COR-L47 (cell line): ENCODE measurements around the gene NCF2.

Experiments
- DNase-seq: peaks from one replicate; lab custom pipeline; 2025; lab: John Stamatoyannopoulos, UW

NCF2 gene

GRCh38 chr1:183611021-183611420 is 20.8 kb upstream of the NCF2 start:
- no peak for DNase-seq

GRCh38 chr1:183609759-183610452 is 19.6 kb upstream of the NCF2 start:
- DNase-seq, result peak; percentile 57

GRCh38 chr1:183609313-183609712 is 19.1 kb upstream of the NCF2 start:
- no peak for DNase-seq

GRCh38 chr1:183607322-183607980 is 17.2 kb upstream of the NCF2 start:
- DNase-seq, result no peak

- DNase-seq, result no peak
Observed at GRCh38 chr1:183605904-183606303, 15.6 kb upstream of the NCF2 start.

- no peak for DNase-seq
Observed at GRCh38 chr1:183604815-183605214, 14.6 kb upstream of the NCF2 start.

GRCh38 chr1:183604038-183604808 is 14.0 kb upstream of the NCF2 start:
- no peak for DNase-seq

GRCh38 chr1:183602510-183602909 is 12.3 kb upstream of the NCF2 start:
- no peak for DNase-seq

GRCh38 chr1:183600634-183601033 is 10.4 kb upstream of the NCF2 start:
- no peak for DNase-seq

GRCh38 chr1:183600136-183600535 is 9.9 kb upstream of the NCF2 start:
- no peak for DNase-seq

- no peak for DNase-seq
Observed at GRCh38 chr1:183598386-183598785, 8.1 kb upstream of the NCF2 start.

GRCh38 chr1:183597656-183598347 is 7.5 kb upstream of the NCF2 start:
- no peak for DNase-seq

- no peak for DNase-seq
Observed at GRCh38 chr1:183596500-183596899, 6.2 kb upstream of the NCF2 start.

GRCh38 chr1:183595537-183595936 is 5.3 kb upstream of the NCF2 start:
- no peak for DNase-seq

GRCh38 chr1:183593356-183593755 is 3.1 kb upstream of the NCF2 start:
- no peak for DNase-seq

- DNase-seq, result no peak
Observed at GRCh38 chr1:183592733-183593132, 2.5 kb upstream of the NCF2 start.

GRCh38 chr1:183589874-183590243 is 400 bp downstream of the NCF2 start:
- no peak for DNase-seq

- no peak for DNase-seq
Observed at GRCh38 chr1:183589384-183589783, 875 bp downstream of the NCF2 start.

GRCh38 chr1:183588827-183589226 is 1.4 kb downstream of the NCF2 start:
- no peak for DNase-seq

- no peak for DNase-seq
Observed at GRCh38 chr1:183586926-183587325, 3.3 kb downstream of the NCF2 start.

- DNase-seq, result no peak
Observed at GRCh38 chr1:183586455-183586854, 3.8 kb downstream of the NCF2 start.

- no peak for DNase-seq
Observed at GRCh38 chr1:183585038-183585437, 5.2 kb downstream of the NCF2 start.

- DNase-seq, result no peak
Observed at GRCh38 chr1:183584147-183584546, 6.1 kb downstream of the NCF2 start.
